IPS DF 6.9 (cell line): ENCODE data around the gene SUV39H1.
A peak's percentile ranks its signal among the peaks of the same experiment; 100 is the strongest.
"Not testable (repeated sequence)": the region's sequence is repeated elsewhere in the genome, so short reads cannot be mapped to it uniquely, and the experiment has no call there.

Experiments
- DNase-seq: peaks from one replicate; pipeline ENCODE4 v3.0.0-alpha.2; 2013; ENCODE audit warnings: low read depth, low spot score
- H3K27ac ChIP-seq: one replicate; pipeline ENCODE4 v1.5.1; 2013; ENCODE audit warnings: low read length, control low read depth
- H3K27me3 ChIP-seq: 2 replicates; pipeline ENCODE4 v1.6.1; 2013; ENCODE audit warnings: mild to moderate bottlenecking, low read length; ENCODE audit not compliant: control insufficient read depth, insufficient read depth
- H3K36me3 ChIP-seq: 2 replicates; pipeline ENCODE4 v1.6.1; 2013; ENCODE audit warnings: low read length; ENCODE audit not compliant: control insufficient read depth, insufficient read depth
- H3K4me1 ChIP-seq: 2 replicates; pipeline ENCODE4 v1.6.1; 2013; ENCODE audit warnings: low read length; ENCODE audit not compliant: control insufficient read depth, insufficient read depth
- H3K4me3 ChIP-seq: 2 replicates; pipeline ENCODE4 v1.5.1; 2013; ENCODE audit warnings: mild to moderate bottlenecking, low read length
- H3K9me3 ChIP-seq: 2 replicates; pipeline ENCODE4 v1.6.1; 2013; ENCODE audit warnings: low read length, inconsistent platforms; ENCODE audit not compliant: control insufficient read depth, insufficient read depth
- WGBS: extraction: QIAGEN DNeasy Blood & Tissue Kit; methylation state at CpG from one replicate; pipeline ENCODE4 v1.1.7; 2013; ENCODE audit warnings: mixed read lengths, missing lambda C conversion rate; ENCODE audit not compliant: insufficient read length, insufficient coverage; 5-methylcytosine and 5-hydroxymethylcytosine counted together

The SUV39H1 gene

GRCh38 chrX:48684134-48684533, 12.4 kb upstream of the SUV39H1 start:
- H3K4me1 ChIP-seq = no peaks in the 10 kb centered on the region
- H3K27ac ChIP-seq = no peak overlapping the region
- H3K27me3 ChIP-seq = no peaks in the 10 kb centered on the region
- no peaks in the 10 kb centered on the region for H3K36me3 ChIP-seq
- no peak for DNase-seq
- no CpG with 5 or more reads among the region's 7 CpGs for WGBS
- no peaks in the 10 kb centered on the region for H3K9me3 ChIP-seq
- H3K4me3 ChIP-seq = no peak overlapping the region

GRCh38 chrX:48685416-48685815, 11.1 kb upstream of the SUV39H1 start:
- Histone ChIP-seq H3K4me1 (no peaks in the 10 kb centered on the region), H3K36me3 (no peaks in the 10 kb centered on the region), H3K27me3 (no peaks in the 10 kb centered on the region), H3K9me3 (no peaks in the 10 kb centered on the region), H3K4me3 (no peak overlapping the region), H3K27ac (no peak overlapping the region)
- no peak for DNase-seq
- no CpG with 5 or more reads among the region's 12 CpGs for WGBS

DNA sequence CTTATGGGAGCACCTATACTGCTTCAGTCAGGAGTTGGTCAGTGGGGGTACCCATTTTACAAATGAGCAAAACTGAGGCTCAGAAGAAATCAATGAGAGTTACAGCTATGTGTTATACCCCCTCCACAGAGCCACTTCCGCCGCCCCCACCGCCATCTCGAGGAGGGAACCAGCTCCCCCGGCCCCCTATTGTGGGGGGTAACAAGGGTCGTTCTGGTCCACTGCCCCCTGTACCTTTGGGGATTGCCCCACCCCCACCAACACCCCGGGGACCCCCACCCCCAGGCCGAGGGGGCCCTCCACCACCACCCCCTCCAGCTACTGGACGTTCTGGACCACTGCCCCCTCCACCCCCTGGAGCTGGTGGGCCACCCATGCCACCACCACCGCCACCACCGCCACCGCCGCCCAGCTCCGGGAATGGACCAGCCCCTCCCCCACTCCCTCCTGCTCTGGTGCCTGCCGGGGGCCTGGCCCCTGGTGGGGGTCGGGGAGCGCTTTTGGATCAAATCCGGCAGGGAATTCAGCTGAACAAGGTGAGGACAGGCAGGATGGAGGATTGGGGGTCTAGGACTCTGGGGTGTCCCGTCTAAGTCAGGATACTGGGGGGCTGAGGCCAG, 7.9 kb upstream of the SUV39H1 start:
- H3K9me3 ChIP-seq = no peaks in the 10 kb centered on the region
- no peak overlapping the region for H3K27ac ChIP-seq
- DNase-seq = no peak
- H3K27me3 ChIP-seq = no peaks in the 10 kb centered on the region
- WGBS = no CpG with 5 or more reads among the region's 19 CpGs
- H3K4me3 ChIP-seq = no peak overlapping the region
- H3K36me3 ChIP-seq = no peaks in the 10 kb centered on the region
- no peaks in the 10 kb centered on the region for H3K4me1 ChIP-seq

- no CpG with 5 or more reads among the region's 11 CpGs for WGBS
These were observed 7.2 kb upstream of the SUV39H1 start for GRCh38 chrX:48689208-48689920.

DNA sequence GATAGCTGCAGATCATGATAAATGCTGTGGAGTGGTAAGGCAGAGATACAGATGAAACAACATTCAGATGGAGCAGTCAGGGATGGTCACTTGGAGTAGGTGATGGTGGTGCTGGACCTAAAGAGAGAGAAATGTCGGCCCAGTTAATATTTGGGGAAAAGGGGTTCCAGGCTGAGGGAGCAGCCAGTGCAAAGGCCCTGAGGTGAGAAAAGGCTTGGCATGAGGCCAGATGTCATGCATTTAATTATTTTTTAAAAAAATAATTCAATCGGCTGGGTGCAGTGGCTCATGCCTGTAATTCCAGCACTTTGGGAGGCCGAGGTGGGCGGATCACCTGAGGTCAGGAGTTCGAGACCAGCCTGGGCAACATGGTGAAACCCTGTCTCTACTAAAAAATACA, 4.8 kb upstream of the SUV39H1 start:
- H3K4me3 ChIP-seq, H3K36me3 ChIP-seq, H3K9me3 ChIP-seq, DNase-seq, H3K27ac ChIP-seq, H3K27me3 ChIP-seq, H3K4me1 ChIP-seq: not testable (repeated sequence)
- WGBS = no CpG with 5 or more reads among the region's 5 CpGs

More at GRCh38 chrX:48689208-48689920, 7.2 kb upstream of the SUV39H1 start:
- Histone ChIP-seq H3K9me3 (no peaks in the 10 kb centered on the region), H3K4me1 (no peaks in the 10 kb centered on the region), H3K4me3 (no peak overlapping the region), H3K27ac (no peak overlapping the region), H3K36me3 (no peaks in the 10 kb centered on the region), H3K27me3 (no peaks in the 10 kb centered on the region)
- no peak for DNase-seq

DNA sequence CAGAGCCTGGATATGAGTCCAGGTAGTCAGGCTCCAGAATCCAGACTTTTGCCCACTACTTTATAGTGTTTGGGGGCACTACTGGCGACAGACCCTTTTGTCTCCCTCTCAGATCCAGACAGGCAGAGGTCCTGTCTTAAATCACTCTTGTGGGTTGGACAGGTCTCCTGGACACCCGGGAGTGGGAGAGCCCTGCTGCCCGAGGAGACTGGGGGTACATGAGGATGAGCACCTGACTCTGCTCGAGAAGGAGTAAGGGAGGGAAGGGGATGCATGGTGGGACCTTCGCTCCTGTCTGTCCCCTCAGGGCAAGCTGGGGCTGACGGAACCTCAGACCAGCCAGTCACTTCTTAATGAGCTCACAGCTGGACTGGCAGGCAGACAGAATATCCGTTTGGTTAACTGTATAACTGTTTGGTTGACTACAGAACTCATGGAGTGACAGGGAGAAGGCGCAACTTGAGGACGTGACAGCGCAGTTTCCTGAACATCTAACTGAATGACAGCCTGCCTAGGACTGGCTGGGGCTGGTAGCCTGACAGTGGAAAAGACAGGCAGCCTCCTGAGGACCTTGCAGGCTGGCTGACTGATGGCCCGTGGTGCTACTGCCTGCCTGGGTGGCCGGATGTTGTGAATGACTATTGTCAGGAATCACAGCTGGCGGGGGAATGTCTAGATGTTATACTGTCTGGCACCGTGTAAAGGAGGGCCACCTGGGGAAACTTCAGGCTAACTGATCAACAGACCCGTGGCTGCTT, 1.6 kb upstream of the SUV39H1 start:
- Histone ChIP-seq H3K27ac (no peak overlapping the region), H3K4me3 (no peak overlapping the region), H3K27me3 (no peaks in the 10 kb centered on the region), H3K4me1 (peaks cover 4% of the 10 kb centered on the region; the same call in 1 of the 2 replicates), H3K9me3 (no peaks in the 10 kb centered on the region), H3K36me3 (peaks cover 3% of the 10 kb centered on the region)
- no peak for DNase-seq
- no CpG with 5 or more reads among the region's 15 CpGs for WGBS

GRCh38 chrX:48695534-48695896, 1.0 kb upstream of the SUV39H1 start:
- peaks cover 4% of the 10 kb centered on the region; the same call in 1 of the 2 replicates for H3K4me1 ChIP-seq
- no peaks in the 10 kb centered on the region for H3K27me3 ChIP-seq
- WGBS = no CpG with 5 or more reads among the region's 14 CpGs
- H3K36me3 ChIP-seq = peaks cover 9% of the 10 kb centered on the region
- H3K27ac ChIP-seq = no peak overlapping the region
- H3K4me3 ChIP-seq = no peak overlapping the region
- no peak for DNase-seq
- H3K9me3 ChIP-seq = no peaks in the 10 kb centered on the region

DNA sequence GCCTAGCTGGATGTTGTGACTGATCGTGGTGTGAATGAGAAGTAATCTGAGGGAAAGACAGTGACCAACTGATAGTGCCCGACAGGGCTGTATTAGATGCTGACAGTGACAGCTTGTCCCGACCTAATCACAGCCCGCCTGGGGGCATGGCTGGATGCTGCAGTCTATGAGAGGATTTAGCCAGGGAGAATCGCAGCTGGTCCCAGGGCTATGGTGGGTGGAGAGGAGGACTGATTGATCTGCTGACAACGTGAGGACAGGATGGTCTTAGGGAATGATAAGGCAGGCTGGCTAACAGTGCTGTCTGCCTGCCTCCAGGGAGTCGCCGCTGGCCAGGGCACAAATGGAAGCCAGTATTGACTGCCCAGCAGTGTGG, 621 bp upstream of the SUV39H1 start:
- H3K9me3 ChIP-seq = no peaks in the 10 kb centered on the region
- H3K4me1 ChIP-seq = peaks cover 4% of the 10 kb centered on the region; the same call in 1 of the 2 replicates
- H3K36me3 ChIP-seq = peaks cover 13% of the 10 kb centered on the region
- WGBS = no CpG with 5 or more reads among the region's 8 CpGs
- no peaks in the 10 kb centered on the region for H3K27me3 ChIP-seq
- H3K27ac ChIP-seq = no peak overlapping the region
- peak overlapping the region; percentile 92; the same call in 1 of the 2 replicates for H3K4me3 ChIP-seq
- no peak for DNase-seq

GRCh38 chrX:48696909-48697727, 584 bp downstream of the SUV39H1 start:
- Histone ChIP-seq H3K27ac (no peak overlapping the region), H3K4me1 (peaks cover 4% of the 10 kb centered on the region; the same call in 1 of the 2 replicates), H3K27me3 (no peaks in the 10 kb centered on the region), H3K9me3 (no peaks in the 10 kb centered on the region), H3K4me3 (peak overlapping the region; percentile 92), H3K36me3 (peaks cover 19% of the 10 kb centered on the region)
- DNase-seq = no peak
- no CpG with 5 or more reads among the region's 56 CpGs for WGBS

DNA sequence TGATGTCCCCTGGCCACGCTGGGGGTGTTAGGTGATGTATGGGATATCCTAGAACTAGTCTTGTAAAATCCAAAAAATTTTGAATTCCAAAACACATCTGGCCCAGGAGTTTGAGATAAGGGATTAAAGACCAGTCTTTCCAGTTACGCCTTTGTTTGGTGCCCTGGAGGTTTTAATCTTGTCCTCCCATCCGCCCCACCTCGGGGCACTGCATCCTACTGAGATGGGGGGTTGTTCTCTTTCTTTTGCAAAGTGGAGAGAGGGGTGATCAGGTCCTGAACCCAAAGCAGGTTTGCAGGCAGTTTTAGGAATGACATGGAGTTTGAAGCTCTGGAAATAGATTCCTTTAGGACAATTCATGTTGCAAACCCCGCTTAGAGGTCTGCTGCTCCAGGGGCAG, 1.8 kb downstream of the SUV39H1 start:
- Histone ChIP-seq H3K4me3 (no peak overlapping the region), H3K9me3 (no peaks in the 10 kb centered on the region), H3K36me3 (peaks cover 19% of the 10 kb centered on the region), H3K27ac (no peak overlapping the region), H3K4me1 (peaks cover 4% of the 10 kb centered on the region; the same call in 1 of the 2 replicates), H3K27me3 (no peaks in the 10 kb centered on the region)
- WGBS = no CpG with 5 or more reads among the region's 5 CpGs
- no peak for DNase-seq
